GM19193 (cell line): Measurements from ENCODE around the gene FREM1.

Experiments used
- POLR2A ChIP-seq: IDR thresholded peaks from 4 replicates; pipeline ENCODE4 v1.6.1; 2011; ENCODE audit not compliant: insufficient read depth, insufficient read length; ENCODE audit errors: extremely low read depth

Gene FREM1

DNA sequence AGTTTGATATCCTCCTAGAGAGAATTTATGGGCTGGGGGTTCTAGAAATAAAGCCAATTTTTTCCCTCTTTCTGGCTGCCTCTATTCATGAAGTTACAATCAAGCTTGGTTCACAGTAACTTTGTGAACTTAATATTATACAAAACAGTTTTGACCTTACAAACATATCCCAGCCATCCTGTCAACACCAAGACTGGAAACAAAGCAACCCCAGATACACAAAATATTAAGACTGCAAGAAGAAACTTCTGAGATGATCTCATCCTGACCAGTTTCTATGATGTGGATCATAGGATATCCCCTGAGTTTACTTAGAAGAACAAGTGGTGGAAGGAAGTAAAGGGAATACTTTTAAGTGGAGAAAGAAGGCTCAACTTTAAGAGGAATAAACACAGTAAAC is 159.4 kb downstream of the FREM1 start:
- no peak for TF ChIP-seq POLR2A

- TF ChIP-seq POLR2A, result no peak
These were observed 160.5 kb downstream of the FREM1 start for GRCh38 chr9:14749741-14750211.

DNA sequence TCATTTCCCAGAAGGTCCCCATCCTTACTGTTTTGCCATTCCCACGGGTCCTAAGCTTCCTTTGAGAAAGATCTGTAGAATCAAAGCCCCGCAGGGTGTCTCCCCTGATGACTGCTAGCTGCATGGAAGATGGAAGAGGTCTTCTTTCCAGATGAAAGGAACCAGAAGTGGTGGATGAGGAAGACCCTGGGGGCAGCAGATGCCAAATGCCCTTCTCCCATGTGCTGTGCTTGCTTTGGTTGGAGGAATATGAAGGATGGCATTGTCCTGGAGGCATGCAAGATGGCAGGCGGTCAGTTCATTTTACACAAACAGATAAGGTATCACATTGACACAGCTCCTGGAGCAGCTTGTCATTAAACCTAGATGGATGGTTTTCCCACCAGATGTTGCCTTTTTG is 161.9 kb downstream of the FREM1 start:
- no peak for TF ChIP-seq POLR2A

- TF ChIP-seq POLR2A, result no peak
These were observed 163.1 kb downstream of the FREM1 start for GRCh38 chr9:14747111-14747510.

DNA sequence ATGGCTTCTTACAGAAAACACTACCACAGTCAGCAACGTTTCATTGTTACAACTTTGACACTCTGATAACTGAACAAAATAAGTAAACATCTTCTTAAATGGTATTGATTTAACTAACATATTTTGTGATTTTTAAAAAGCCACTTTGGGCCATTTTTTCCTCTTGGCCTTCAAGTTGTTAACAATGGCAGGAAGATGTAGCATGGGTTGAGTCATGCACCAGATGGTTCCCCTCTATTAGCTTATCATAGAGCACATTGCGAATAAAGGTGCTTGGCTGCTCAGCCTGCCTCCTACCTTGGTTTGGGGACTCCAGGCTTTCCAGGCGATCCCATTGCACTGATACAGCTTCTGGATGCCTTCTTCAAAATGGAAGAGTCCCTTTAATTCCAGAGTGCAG is 163.6 kb downstream of the FREM1 start:
- no peak for TF ChIP-seq POLR2A

- TF ChIP-seq POLR2A, result no peak
These were observed 165.5 kb downstream of the FREM1 start for GRCh38 chr9:14744768-14745167.

DNA sequence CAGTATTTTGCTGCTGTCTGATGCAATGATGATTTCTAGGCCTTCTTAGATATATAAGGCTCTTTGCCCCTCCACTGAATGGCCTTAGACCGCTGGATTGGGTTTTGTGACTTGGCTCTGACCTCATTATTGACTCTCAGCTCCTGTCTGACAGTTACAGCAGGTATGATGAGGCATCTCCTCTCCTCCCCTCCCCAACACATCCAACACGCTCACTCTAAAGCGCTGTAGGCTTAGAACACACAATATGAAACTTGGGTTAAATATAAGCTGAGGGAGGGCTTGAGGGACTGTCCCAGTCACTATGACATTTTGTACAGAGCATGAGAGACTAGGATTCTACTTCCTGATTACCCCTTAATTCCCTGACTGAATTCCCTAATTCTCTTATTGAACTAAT is 168.9 kb downstream of the FREM1 start:
- TF ChIP-seq POLR2A, result no peak

- no peak for TF ChIP-seq POLR2A
These were observed 177.1 kb downstream of the FREM1 start for GRCh38 chr9:14733133-14733532.

GRCh38 chr9:14731294-14731981 is 178.8 kb downstream of the FREM1 start:
- TF ChIP-seq POLR2A, result no peak

DNA sequence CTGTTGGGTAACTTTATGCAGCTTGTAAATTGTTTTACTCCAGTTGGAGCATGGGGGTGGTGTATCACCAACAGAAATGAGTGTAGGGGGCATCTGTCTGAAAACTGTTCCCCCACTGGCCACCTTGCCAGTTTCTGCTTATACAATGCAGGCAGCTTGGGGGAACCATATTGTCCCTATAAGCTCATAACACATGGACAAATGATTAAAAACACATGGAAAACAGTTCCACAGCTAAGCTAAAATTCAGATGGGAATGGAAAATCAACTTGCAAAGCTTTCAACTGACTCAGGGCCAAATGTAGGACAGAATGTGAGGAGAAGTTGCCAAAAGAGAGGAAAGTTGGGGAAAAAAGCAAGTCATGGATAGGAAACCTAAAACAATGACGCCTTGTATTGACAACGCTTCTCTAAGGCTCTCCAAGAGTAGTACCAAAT is 179.7 kb downstream of the FREM1 start:
- no peak for TF ChIP-seq POLR2A

- no peak for TF ChIP-seq POLR2A
These were observed 186.9 kb downstream of the FREM1 start for GRCh38 chr9:14723301-14723700.

GRCh38 chr9:14722391-14723035 is 187.7 kb downstream of the FREM1 start, which contains the start of gene CER1:
CER1 (minus strand) TSS chr9:14722733; CDS start chr9:14722672, 61 bp downstream.
- TF ChIP-seq POLR2A, result no peak

DNA sequence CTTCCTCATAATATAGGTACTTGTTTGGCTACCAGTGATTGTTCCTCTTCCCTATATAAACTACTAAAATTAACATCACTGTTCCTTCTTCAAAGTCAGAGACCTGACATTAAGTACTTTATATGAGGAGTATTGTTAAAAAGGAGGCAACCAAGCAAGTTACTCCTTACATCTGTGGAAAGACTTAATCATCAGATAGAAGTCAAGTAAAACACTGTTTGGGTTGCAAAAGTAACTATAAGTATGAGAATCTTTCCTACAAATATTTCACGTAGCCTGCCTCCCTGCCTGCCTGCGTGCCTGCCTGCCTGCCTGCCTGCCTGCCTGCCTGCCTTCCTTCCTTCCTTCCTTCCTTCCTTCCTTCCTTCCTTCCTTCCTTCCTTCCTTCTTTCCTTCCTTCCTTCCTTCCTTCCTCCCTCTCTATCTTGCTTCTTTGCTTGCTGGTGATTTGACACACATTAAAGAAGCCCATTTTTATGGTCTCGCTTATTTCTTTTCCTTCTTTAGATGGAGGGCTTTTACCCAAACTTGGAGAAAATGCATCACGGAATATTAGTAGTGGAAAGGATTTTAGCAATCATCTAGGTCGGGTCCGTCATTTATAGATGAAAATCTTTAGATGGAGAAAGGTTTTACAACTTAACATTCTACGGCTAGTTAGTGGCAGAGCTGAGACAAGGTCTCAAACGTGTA is 190.9 kb downstream of the FREM1 start:
- no peak for TF ChIP-seq POLR2A

- TF ChIP-seq POLR2A, result no peak
These were observed 195.1 kb downstream of the FREM1 start for GRCh38 chr9:14715102-14715501.

GRCh38 chr9:14713187-14713767 is 197.0 kb downstream of the FREM1 start:
- TF ChIP-seq POLR2A, result no peak
